Dendritic cell treated with granulocyte-macrophage colony-stimulating factor and Interleukin-4, amounts not matched to agents 40 ng/mL and 50 ng/mL, for 4 days (primary cell): ENCODE data around the gene SUPT6H.

Experiments used
- H3K27ac Mint-ChIP-seq: one replicate; pipeline ENCODE4 v1.8.0; 2022; ENCODE audit warnings: mild to moderate bottlenecking, mixed read lengths
- H3K27me3 Mint-ChIP-seq: one replicate; pipeline ENCODE4 v1.8.0; 2022; ENCODE audit warnings: mild to moderate bottlenecking, mixed read lengths
- H3K36me3 Mint-ChIP-seq: one replicate; pipeline ENCODE4 v1.8.0; 2022; ENCODE audit warnings: low read depth, mixed read lengths
- H3K4me1 Mint-ChIP-seq: one replicate; pipeline ENCODE4 v1.8.0; 2022; ENCODE audit warnings: low read depth, mixed read lengths
- H3K4me3 Mint-ChIP-seq: one replicate; pipeline ENCODE4 v1.8.0; 2022; ENCODE audit warnings: mild to moderate bottlenecking, moderate library complexity, mixed read lengths
- H3K9me3 Mint-ChIP-seq: one replicate; pipeline ENCODE4 v1.8.0; 2022; ENCODE audit warnings: mixed read lengths
- intact Hi-C: fragments of 100-400 bp; cut with micrococcal nuclease; formaldehyde crosslinking; loops from one replicate; pipeline ENCODE4 v1.15.0; 2022

SUPT6H gene

GRCh38 chr17:28661635-28662526 is at the start of gene SUPT6H, which contains the start of gene SDF2:
Gene SUPT6H (plus strand): TSS chr17:28662205. CDS start chr17:28673402, 11,197 bp downstream.
Gene SDF2 (minus strand): TSS chr17:28661906. CDS start chr17:28661876, 30 bp downstream.
- Mint-ChIP-seq H3K27ac (peak within 1 kb of the TSS; percentile 98), H3K4me3 (peak within 1 kb of the TSS; percentile 99), H3K4me1 (peaks cover 57% of the 10 kb centered on the region), H3K36me3 (peaks cover 69% of the 10 kb centered on the region), H3K9me3 (no peaks in the 10 kb centered on the region), H3K27me3 (no peaks in the 10 kb centered on the region)
- intact Hi-C loops = loop anchor here (1.0 to 5.0 kb wide), 2 partner anchors 17 to 50 kb away; partner anchors contain the start of genes BLTP2 and PROCA1

DNA sequence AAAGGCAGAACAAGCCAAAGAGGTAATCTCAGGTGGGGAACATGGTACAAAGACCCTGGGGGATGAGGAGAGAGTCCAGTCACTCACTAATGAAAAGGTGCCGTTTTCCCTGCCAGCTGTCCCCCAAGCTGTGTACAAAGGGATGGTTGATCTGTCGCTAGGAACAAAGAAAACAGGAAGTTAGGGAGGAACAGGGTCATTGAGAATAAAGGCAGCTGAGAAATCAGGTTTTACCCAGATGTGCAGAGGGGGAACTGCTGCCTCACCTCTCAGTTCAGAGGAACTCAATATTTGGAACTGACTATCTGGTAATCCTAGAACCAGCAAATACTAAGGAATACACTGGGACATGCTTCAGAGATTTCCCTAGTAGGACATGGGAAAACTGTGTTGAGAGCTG is 49.5 kb upstream of the SUPT6H start:
- Mint-ChIP-seq H3K9me3 (no peaks in the 10 kb centered on the region), H3K36me3 (peaks cover 98% of the 10 kb centered on the region), H3K27me3 (no peaks in the 10 kb centered on the region), H3K4me3 (no peak overlapping the region), H3K27ac (peak overlapping the region; percentile 63), H3K4me1 (peaks cover 46% of the 10 kb centered on the region)
- intact Hi-C loops = loop anchor here (5.0 kb wide), 1 partner anchor 60 kb away; the partner anchor contains the start of gene UNC119

DNA sequence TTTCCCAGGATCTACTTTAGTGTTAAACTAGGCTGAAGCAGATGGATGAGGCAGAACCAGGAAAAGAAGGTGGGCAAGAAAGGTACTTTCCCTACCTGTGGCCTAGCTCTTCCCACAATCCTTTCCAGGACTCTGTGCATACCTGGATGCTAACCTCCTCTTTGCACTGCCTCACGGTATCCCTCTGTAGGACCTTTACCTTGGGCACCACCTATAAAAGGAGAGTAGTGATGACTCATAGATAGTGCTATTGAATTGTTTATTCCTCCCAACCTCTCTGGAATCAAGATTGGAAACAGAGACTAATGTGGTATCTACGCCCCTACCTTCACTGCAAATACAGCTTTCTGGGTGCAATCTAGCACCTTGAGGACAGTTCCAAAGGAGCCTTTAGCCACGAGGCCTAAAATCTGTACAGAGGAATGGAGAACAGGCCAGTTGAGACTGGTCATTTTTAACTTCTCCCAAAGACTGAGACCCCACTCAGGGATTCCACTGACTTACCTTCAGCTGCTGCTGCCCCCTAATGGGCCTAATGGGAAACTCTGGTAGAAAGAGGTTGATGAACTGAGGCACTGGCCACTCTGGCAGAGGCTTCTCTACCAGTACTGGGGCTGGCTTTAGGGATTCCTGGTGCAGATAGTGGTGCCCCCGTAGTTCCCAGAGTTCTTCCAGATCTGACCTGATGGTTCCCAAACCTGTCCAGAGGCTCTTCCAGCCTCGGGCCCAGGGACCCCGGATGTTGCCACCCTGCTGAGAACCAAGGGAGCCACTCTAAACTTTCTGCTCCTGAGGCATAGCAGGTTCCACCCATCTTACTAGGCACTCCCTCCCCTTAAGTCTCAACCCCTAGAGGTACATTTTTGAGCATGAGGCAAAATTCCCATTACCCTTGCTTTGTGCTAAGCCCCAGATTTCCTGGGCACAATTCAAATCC is 48.8 kb upstream of the SUPT6H start:
- no peaks in the 10 kb centered on the region for H3K9me3 Mint-ChIP-seq
- H3K27me3 Mint-ChIP-seq = no peaks in the 10 kb centered on the region
- intact Hi-C loops = loop anchor here (5.0 kb wide), 1 partner anchor 61 kb away; the partner anchor contains the start of gene UNC119
- H3K4me1 Mint-ChIP-seq = peaks cover 46% of the 10 kb centered on the region
- peaks cover 98% of the 10 kb centered on the region for H3K36me3 Mint-ChIP-seq
- H3K4me3 Mint-ChIP-seq = no peak overlapping the region
- H3K27ac Mint-ChIP-seq = peak overlapping the region; percentile 53

- Mint-ChIP-seq H3K36me3 (peaks cover 100% of the 10 kb centered on the region), H3K4me1 (peaks cover 46% of the 10 kb centered on the region), H3K27ac (peak within 1 kb of the TSS; percentile 53), H3K9me3 (no peaks in the 10 kb centered on the region), H3K4me3 (no peak within 1 kb of the TSS), H3K27me3 (no peaks in the 10 kb centered on the region)
- intact Hi-C loops = loop anchor here (5.0 kb wide), 1 partner anchor 62 kb away; the partner anchor contains the start of gene UNC119
Observed at GRCh38 chr17:28613931-28614381, 48.0 kb upstream of the SUPT6H start, which contains the start of gene RSKR. Gene RSKR (minus strand): TSS chr17:28614185. CDS start chr17:28614161, 24 bp downstream.

DNA sequence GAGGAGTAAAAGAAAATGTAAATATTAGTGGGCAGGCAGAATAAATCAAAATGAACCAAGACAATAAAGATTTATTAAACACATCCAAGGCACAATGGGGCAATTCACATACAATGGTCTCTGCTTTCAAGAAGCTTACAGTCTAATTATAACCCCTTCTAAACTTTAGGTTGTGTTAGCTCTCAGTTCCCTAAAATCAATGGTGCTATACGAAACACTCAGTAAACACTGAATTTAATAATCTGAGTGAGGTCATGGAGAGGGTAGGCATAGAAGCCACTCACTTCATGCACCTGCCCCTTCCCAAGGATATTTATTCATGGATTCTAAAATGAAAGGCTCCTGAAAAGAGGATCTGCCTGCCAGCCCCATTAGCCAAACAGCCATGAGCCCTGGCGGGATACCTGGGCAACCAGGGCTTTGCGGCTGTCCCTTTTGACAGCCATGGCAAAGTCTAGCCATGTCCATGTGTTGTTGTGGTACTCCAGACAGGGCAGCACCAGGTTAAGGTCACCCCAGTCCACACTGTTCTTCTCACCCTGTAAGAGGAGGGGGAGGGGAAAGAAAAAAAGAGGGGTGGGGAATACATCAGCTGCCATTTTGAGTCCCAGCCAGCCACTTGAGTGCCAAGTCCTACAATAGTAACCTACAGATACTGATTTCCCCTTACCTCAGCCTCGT is 46.6 kb upstream of the SUPT6H start:
- Mint-ChIP-seq H3K9me3 (no peaks in the 10 kb centered on the region), H3K27ac (no peak overlapping the region)

DNA sequence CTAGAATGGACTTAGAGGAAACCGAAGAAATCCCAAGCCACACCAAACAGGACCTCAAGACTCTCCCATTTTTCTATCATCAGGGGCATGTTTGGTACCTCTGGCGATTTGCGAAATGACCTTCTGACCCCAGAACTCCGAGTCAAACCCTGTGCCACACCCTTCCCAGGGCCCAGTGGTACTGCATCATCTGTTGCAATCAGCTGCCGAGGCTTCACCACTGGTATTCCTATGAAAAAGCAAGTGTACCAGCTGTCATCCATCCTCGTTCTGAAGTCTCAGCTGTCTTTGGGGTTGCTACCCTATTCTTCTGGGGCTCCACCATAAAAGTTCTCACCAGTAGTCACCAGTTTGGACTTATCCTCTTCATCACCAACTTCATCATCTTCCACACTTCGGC is 45.7 kb upstream of the SUPT6H start:
- peaks cover 46% of the 10 kb centered on the region for H3K4me1 Mint-ChIP-seq
- intact Hi-C loops = no loop called here

More for the DNA sequence above, 46.6 kb upstream of the SUPT6H start:
- H3K36me3 Mint-ChIP-seq = peaks cover 100% of the 10 kb centered on the region
- H3K27me3 Mint-ChIP-seq = no peaks in the 10 kb centered on the region
- intact Hi-C loops = no loop called here
- peaks cover 46% of the 10 kb centered on the region for H3K4me1 Mint-ChIP-seq
- H3K4me3 Mint-ChIP-seq = no peak overlapping the region

DNA sequence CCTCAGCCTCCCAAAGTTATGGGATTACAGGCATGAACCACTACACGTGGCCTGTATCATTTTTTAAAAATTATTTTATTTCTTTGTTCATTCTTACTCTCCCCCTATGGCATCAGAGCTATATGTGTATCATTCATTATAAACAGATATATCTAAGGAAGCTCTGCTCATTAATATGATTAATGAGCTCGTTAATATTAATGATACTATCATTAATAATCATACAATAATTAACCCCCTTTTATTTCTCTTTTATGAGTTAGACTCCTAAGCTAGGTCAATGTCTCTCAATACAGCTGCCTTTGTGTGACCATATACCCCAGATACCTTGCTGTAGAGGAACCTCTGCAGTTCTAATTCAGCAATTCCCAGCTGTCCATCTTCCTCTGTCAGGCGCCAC is 43.5 kb upstream of the SUPT6H start:
- peaks cover 33% of the 10 kb centered on the region for H3K4me1 Mint-ChIP-seq
- no peak overlapping the region for H3K27ac Mint-ChIP-seq
- peaks cover 100% of the 10 kb centered on the region for H3K36me3 Mint-ChIP-seq
- H3K9me3 Mint-ChIP-seq = no peaks in the 10 kb centered on the region
- H3K4me3 Mint-ChIP-seq = no peak overlapping the region
- intact Hi-C loops = no loop called here
- H3K27me3 Mint-ChIP-seq = no peaks in the 10 kb centered on the region

More for the DNA sequence above, 45.7 kb upstream of the SUPT6H start:
- Mint-ChIP-seq H3K27me3 (no peaks in the 10 kb centered on the region), H3K9me3 (no peaks in the 10 kb centered on the region), H3K27ac (no peak overlapping the region), H3K4me3 (no peak overlapping the region), H3K36me3 (peaks cover 100% of the 10 kb centered on the region)

- H3K27ac Mint-ChIP-seq = no peak overlapping the region
- intact Hi-C loops = no loop called here
- peaks cover 25% of the 10 kb centered on the region for H3K4me1 Mint-ChIP-seq
- H3K9me3 Mint-ChIP-seq = no peaks in the 10 kb centered on the region
- peaks cover 100% of the 10 kb centered on the region for H3K36me3 Mint-ChIP-seq
- no peaks in the 10 kb centered on the region for H3K27me3 Mint-ChIP-seq
- no peak overlapping the region for H3K4me3 Mint-ChIP-seq
Observed at GRCh38 chr17:28620010-28620409, 42.0 kb upstream of the SUPT6H start.

DNA sequence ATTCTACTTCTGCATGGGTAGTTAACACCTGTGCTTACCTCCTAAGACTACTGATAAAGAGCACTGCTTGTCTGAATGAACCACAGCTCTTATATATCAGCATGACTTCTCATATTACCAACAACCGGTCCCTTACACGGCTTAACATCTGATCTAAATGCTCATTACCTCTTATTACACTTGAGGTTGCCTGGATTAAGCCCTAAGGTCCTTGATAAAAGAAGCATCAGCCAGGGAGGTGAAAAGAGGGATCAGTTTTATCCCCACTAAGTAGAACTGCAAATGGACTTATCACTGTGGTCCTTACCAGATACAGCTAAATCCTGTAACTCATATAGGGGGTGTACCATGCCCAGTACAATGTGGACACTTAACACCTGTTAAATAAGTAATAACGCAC is 39.8 kb upstream of the SUPT6H start:
- Mint-ChIP-seq H3K36me3 (peaks cover 100% of the 10 kb centered on the region), H3K27me3 (no peaks in the 10 kb centered on the region), H3K27ac (no peak overlapping the region), H3K4me3 (no peak overlapping the region), H3K9me3 (no peaks in the 10 kb centered on the region), H3K4me1 (peaks cover 27% of the 10 kb centered on the region)
- intact Hi-C loops = no loop called here

DNA sequence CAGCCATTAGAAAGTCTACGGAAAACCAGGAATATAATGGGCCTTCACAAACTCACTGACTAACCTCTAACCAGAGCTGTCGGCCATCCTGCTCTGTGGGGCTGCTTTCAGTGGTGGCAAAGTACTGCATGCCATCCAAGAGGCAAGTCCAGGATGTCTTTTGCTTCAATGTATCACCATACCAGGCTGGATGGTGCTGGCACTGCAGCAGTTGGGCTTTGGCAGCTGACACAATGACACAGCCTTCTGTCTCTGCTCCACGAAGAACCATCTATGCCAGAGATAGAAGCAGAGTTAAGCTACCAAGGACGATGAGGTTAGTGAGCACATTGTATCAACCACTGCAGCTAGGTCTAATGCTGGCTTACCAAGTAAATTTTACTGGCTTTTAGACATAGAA is 38.3 kb upstream of the SUPT6H start:
- Mint-ChIP-seq H3K27me3 (no peaks in the 10 kb centered on the region), H3K4me1 (peaks cover 39% of the 10 kb centered on the region), H3K9me3 (no peaks in the 10 kb centered on the region), H3K36me3 (peaks cover 100% of the 10 kb centered on the region), H3K4me3 (no peak overlapping the region), H3K27ac (no peak overlapping the region)
- intact Hi-C loops = no loop called here

GRCh38 chr17:28624148-28624547 is 37.9 kb upstream of the SUPT6H start:
- intact Hi-C loops = no loop called here
- H3K27ac Mint-ChIP-seq = peak overlapping the region; percentile 17
- peaks cover 98% of the 10 kb centered on the region for H3K36me3 Mint-ChIP-seq

GRCh38 chr17:28626818-28627217 is 35.2 kb upstream of the SUPT6H start:
- Mint-ChIP-seq H3K4me1 (peaks cover 45% of the 10 kb centered on the region), H3K4me3 (no peak overlapping the region), H3K27ac (peak overlapping the region; percentile 72), H3K36me3 (peaks cover 97% of the 10 kb centered on the region), H3K27me3 (no peaks in the 10 kb centered on the region), H3K9me3 (no peaks in the 10 kb centered on the region)
- intact Hi-C loops = no loop called here

More at GRCh38 chr17:28624148-28624547, 37.9 kb upstream of the SUPT6H start:
- Mint-ChIP-seq H3K27me3 (no peaks in the 10 kb centered on the region), H3K4me1 (peaks cover 39% of the 10 kb centered on the region), H3K9me3 (no peaks in the 10 kb centered on the region), H3K4me3 (no peak overlapping the region)
